T-helper 2 cell treated with Interferon-gamma antibody and Interleukin-4, amounts not matched to agents 100 ng/mL and 5 ng/mL, for 36 hours (primary cell): ENCODE results near the gene ITCH. TPM values are rescaled to one million over a fixed set of nuclear protein-coding genes. Genes with fewer than 3 reads are reported as not detected.

Source experiments
- intact Hi-C: fragments of 100-400 bp; cut with micrococcal nuclease; formaldehyde crosslinking; loops from one replicate; pipeline ENCODE4 v1.15.1; 2023
- total RNA-seq: library from RNA; stranded (reverse); gene quantifications from 2 replicates; pipeline ENCODE4 v1.2.3, GENCODE V29; 2022

ITCH gene
- total RNA-seq, 1 donor from 2014 or later: 53.2 TPM

GRCh38 chr20:34544109-34544796 lies 181.2 kb downstream of the ITCH start:
- intact Hi-C loops: no loop called here

DNA sequence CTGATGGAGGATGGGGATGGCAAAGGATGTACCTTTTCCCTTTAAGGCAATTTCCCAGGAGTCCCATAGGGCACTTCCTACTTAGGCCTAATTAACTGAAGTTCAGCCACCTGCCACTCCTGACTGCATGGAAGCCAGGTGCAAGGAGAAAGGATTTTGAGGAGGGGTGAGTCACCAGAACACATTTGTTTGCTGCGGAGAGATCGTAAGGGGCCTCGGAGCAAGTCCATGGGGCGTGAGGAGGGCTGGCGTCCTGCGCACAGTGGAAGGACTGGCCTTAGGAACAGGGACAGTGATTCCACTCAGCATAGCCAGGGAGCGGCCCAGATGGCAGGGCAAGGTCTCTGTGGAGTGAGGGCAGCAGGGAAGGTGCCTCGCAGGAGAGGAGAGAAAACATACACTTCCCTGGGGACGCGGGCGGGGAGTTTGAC lies 183.7 kb downstream of the ITCH start:
- intact Hi-C loops: no loop called here

DNA sequence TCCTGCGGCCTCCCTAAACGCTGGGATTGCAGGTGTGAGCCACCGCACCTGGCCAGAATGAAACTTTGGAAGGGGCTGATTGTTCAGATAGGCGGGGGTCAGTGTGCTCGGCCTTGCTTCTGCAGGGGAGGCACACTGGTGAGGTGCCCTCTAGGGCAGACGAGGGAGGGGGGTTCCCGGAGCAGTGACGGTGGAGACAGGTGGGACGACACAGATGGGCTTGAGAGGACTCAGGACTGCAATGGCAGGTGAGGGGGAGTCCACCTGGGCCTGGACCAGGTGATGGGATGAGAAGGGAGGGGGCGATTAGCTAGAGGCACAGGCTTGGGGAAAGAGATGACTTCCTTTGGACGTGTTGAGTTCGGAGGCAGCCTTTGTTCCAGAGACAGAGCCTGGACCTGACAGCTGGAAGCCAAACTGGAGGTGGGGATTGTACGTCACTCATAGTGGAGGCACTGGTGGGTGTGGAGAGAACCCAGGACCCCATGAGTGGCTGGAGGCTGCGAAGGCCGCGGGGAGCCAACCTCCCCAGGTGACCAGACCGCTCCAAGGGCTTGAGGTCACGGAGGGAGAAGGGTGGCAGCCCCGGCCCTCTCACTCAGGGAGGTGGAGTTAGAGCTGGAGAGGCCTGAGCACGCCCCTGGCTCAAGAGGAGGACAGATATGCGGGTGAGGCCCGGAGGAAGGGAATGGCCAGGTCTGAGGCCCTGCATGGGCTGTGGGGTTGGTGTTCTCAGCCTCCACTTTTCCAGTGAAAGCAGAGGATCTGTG lies 185.0 kb downstream of the ITCH start:
- intact Hi-C loops: no loop called here

- intact Hi-C loops: no loop called here
These were observed 186.3 kb downstream of the ITCH start for GRCh38 chr20:34549291-34549928.

DNA sequence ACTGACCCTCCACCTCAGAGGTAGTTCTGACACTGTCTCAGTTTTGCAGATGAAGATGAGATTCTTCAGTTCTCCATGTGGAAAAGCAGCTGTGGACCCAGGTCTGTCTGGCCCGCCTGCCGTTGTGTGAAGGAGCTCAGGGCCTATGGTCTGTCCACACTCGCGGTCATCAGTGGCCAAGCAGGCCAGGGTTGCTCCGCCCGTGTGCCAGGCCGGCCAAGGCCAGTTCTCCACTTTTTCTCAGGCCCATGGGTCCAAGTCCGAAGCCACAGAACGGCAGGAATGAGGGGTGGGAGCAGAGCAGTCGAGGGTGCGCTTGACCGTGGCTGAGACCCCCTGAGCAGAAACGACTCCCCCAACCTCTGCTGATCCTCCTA lies 186.8 kb downstream of the ITCH start:
- intact Hi-C loops: no loop called here

DNA sequence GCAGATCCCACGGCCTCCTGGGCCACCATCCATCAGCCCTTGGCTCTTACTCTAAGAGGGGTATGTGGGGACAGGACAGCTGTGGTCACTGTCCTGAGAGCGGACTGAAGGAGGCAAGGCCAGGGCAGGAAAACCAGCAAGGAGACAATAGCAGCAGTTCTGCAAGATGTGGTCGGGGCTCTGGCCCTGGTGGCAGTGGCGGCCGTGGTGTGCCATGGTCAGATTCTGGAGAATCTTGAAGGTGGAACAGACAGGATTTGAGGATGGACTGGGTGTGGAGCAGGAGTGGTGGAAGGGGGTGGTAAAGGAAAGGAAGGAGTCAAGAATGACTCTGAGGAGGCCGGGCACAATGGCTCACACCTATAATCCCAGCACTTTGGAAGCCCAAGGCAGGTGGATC lies 189.5 kb downstream of the ITCH start:
- intact Hi-C loops: no loop called here

DNA sequence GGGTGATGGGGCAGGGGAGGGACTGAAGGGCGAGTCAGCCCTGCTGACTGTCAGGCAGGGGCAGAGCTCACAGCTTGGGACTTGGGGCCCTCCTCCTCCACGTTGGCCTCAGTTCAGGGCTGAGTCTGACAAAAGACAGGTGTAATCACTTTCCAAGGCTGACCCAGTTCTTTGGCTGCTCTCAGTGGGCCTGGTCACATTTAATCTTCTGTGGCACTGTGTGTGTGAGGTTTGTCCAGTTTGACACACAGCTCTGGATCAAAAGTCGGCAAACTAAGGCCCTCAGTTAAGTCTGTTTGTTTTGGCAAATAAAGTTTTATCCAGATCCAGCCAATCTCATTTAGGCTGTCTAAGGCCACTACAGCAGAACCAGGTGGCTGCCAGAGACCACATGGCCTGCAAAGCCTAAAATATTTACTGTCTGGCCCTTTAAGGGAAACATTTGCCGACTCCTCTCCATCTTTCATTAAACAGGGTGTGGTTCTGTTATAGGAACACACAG lies 190.3 kb downstream of the ITCH start:
- intact Hi-C loops: no loop called here

- intact Hi-C loops: loop anchor here (1.0 to 2.0 kb wide), 4 partner anchors 119 to 255 kb away; partner anchors contain the start of genes AHCY and PIGU
These were observed 194.9 kb downstream of the ITCH start for GRCh38 chr20:34557936-34558319.

DNA sequence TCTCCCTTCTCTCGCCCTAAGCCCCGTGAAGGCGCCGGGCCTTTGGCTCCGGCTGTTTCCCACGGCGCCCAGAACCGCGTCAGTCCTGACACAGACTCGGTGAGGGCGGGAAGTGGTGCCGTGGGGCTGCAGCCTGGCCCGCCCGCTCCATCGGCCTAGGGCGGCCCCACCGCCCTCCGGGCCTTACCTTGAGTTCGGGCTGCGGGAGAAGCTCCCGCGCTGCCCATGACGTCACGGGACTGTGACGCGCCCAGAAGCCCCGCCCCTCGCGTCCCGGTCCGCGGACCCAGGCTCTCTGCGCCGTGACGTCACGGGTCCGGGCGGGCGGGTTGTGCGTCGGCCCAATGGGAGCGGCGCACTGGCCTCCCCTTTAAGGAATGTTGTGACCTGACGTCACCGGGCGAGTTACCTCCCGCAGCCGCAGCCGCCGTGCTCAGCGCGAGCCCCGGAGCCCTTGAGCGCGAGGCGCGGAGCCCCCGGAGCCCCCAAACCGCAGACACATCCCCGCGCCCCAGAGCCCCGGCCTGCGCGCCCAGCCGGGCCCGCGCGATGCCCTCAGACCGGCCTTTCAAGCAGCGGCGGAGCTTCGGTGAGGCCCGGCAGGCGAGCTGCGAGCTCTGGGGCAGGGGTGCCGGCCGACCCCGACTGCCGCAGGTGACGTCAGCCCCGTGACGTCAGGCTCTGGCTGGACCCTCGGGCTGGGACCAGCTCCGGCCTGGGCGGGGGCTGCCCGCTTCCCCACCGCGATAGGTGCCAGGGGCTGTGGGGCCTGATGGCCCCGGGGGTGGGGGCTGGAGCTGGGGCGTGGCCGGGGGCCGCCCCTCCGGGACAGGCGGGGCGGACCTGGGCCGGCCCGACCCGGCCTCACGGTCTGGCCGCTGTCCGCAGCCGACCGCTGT lies 195.5 kb downstream of the ITCH start, which contains the start of gene MAP1LC3A:
TSS of gene MAP1LC3A (plus strand) at position 399 of the 899 bp plus-strand sequence. CDS start at position 550, 151 bp downstream.
- intact Hi-C loops: loop anchor here (1.0 to 2.0 kb wide), 4 partner anchors 119 to 255 kb away; partner anchors contain the start of genes AHCY and PIGU

GRCh38 chr20:34559311-34560140 lies 196.5 kb downstream of the ITCH start:
- intact Hi-C loops: loop anchor here (2.0 kb wide), 1 partner anchor 149 kb away; no protein-coding TSS in a partner anchor

DNA sequence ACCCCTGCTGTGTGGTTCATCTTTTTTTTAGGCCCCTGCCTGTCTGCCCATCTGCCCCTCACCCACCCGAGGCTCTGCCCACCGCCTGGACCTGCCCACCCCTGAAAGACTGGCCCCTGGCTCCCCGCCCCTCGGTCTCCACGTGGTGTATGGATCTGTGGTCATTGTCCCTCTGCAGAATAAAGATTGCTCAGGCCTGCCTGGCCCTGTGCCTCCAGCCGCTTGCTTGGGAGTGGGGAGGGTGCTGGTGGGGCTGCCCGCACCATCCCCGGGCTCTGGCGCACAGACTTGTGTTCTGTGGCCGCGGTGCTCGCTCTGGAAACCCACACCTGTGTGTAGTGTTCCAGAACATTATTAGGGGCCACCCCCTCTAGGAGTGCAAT lies 197.1 kb downstream of the ITCH start:
- intact Hi-C loops: no loop called here

DNA sequence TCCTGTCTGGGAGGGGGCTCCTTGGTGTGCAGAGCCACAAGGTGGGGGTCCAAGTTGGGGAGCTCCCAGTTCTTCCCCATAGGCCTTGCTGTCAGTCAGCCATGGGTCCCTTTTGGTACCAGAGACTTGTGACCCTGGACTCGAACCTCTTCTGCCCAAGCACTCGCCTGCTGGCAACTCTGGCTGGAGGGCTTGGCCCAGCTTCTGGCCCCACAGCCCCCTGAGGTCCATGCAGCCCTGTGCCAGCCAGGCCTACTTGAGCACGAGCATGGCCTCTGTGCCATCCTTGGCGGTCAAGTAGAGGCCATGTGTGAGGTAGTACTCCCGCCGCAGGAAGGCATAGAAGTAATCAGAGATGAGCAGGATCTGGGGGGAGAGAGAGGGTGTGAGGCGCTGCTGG lies 197.5 kb downstream of the ITCH start:
- intact Hi-C loops: no loop called here

Other genes with a start within 250 kb of the ITCH start
- not detected in 2 replicates for gene ASIP, start 121.8 kb upstream of the ITCH start, total RNA-seq
- gene AHCY, start 59.9 kb upstream of the ITCH start, total RNA-seq: 76.9 and 78.2 TPM in 2 replicates
- gene DYNLRB1, start 153.1 kb downstream of the ITCH start, total RNA-seq: 84.1 and 85.4 TPM in 2 replicates
- gene MAP1LC3A, start 195.4 kb downstream of the ITCH start, total RNA-seq: 2.7 and 2.8 TPM in 2 replicates